ENCODE data around the gene UXS1.

- no peak for TF ChIP-seq CTCF (conservative IDR thresholded peaks at IDR 0.05; ENCODE audit: low read length)
- no peak for TF ChIP-seq EZH2phosphoT487 (IDR thresholded peaks at IDR 0.05; ENCODE audit: borderline replicate concordance, low read depth, low read length)
Measured at GRCh38 chr2:106065268-106065982, 128.7 kb downstream of the UXS1 start.
